Stimulated activated CD4-positive, alpha-beta T cell treated with anti-CD3 and anti-CD28 coated beads, Interleukin-12 subunit alpha, Interleukin-12 subunit beta, amount 100 ng/mL, for 48 hours (primary cell): ENCODE data around the gene AVEN.

Source experiments
- DNase-seq, 3 donors: peaks; one replicate each; pipeline ENCODE4 v3.0.0-alpha.2; 2020; ENCODE audit warnings: low read depth in 2 of 3, low spot score in 1 of 3

Gene AVEN

DNA sequence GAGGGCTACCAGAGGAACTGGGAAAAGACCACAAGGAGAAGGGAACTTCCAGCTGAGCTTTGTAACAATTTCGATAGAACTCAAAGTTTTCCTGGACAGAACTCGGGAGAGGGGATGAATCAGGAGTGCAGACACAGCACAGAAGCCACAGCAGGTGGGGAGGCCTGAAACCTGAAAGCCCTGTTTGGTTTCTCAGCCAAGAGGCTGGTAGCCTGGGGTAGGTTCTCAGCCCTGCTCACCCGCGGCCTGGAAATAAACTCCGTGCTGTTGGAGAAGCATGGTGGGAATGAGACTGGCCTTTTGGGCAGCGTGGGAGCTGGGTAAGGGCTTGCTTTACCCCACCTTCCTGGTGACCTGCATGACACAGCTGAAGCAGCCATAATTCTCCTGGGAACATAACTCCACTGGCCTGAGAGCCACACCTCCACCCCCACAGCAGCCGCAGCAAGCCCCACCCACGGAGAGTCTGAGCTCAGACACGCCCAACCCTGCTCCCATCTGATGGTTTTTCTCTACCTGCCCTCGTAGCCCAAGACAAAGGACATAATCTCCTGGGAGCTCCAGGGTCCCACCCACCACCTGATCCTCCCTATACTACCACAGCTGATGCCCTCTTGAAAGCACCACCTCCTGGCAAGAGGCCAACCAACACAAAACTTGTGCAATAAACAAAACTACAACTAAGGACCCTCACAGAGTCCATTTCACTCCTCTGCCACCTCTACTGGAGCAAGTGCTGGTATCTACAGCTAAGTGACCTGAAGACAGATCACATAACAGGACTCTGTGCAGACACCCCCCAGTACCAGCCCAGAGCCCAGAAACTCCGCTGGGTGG lies 123.2 kb downstream of the AVEN start:
- no peak for DNase-seq

- DNase-seq: no peak
Observed at GRCh38 chr15:33913459-33913858, 125.5 kb downstream of the AVEN start.

DNA sequence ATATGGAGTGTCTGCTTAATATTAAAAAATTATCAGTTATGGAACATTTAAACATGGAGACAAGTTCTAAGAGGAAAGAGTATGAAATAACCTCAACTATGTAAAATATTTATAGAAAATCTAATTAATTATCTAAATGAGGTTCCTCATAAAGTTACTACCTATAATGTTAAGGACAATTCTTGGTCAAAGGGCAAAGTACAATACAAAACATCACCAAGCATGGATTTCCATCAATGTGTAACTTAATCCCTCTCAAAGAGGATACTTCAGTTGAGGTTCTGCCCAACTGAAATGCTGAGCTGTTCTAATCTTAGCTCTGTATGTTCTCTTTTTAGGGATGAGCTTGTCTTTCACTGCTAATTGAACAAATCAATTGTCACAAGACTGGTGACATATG lies 126.7 kb downstream of the AVEN start:
- no peak for DNase-seq

DNA sequence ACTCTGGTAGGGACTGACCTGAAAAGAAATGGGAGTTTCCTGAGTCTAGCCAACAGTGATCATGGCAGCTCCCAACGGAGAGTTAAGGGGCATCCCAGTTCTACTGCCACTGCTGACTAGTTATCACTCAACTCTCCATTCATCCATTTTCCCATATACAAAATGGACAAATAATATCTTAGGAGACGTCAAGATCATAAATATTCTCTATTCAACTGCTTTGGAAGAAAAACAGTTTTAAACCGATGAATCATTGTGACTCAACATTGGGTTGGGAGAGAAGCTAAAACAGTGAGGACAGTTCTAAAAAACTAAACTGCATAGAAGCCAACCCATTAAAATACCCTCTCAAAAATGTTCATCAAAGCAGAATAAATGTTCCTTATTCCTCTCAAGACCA lies 128.3 kb downstream of the AVEN start:
- no peak for DNase-seq

- DNase-seq: no peak
Observed at GRCh38 chr15:33908406-33908805, 130.6 kb downstream of the AVEN start.

- DNase-seq: no peak
Observed at GRCh38 chr15:33907326-33907725, 131.7 kb downstream of the AVEN start.

DNA sequence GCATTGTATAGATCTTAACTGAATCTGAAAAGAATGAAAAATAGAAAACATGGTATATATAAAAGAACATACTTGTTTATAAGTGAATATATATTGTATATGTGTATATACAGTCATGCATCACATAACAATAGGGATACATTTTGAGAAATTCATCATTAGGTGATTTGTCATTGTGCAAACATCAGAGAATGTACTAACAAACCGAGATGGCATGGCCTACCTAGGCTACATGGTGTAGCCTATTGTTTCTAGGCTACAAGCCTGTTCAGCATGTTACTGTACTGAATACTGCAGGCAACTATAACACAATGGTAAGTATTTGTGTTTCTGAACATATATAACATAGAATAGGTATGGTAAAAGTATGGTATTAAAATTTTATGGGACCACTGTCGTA lies 135.3 kb downstream of the AVEN start:
- no peak for DNase-seq

DNA sequence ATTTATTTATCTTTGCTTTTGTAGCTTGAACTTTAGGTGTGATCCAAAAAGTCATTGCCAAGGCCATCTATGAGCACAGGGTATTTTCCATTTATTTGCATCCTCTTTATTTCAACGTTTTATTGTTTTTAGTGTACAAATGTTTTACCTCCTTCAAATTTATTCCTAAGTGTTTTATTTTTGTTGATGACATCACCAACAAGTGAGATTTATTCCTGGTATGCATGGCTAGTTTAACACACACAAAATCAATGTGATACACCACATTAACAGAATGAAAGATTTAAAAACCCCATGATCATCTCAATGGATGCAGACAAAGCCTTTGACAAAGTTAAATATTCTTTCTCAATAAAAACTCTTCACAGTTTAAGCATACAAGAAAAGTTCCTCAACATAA lies 137.0 kb downstream of the AVEN start:
- DNase-seq: no peak

GRCh38 chr15:33894193-33894592 lies 144.8 kb downstream of the AVEN start:
- DNase-seq: no peak

DNA sequence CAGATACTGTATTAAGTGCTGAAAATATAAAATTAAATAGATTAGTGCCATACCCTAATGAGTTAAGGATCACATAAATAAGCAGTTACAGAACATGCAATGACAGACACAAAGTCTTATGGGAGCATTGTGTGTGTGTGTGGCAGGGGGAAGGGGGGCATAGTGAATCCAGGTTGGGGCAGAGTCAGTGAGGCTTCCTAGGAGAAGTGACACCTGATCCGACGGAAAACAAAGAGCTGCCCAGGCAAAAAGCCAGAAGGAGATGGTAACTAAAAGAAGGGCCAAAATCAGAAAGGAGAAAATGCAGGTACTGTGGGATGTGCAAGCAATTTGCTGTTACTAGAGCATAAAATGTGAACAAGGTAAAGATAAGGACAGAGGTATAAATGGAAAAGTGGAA lies 150.8 kb downstream of the AVEN start:
- no peak for DNase-seq

- DNase-seq: no peak
Observed at GRCh38 chr15:33882921-33883320, 156.1 kb downstream of the AVEN start.

DNA sequence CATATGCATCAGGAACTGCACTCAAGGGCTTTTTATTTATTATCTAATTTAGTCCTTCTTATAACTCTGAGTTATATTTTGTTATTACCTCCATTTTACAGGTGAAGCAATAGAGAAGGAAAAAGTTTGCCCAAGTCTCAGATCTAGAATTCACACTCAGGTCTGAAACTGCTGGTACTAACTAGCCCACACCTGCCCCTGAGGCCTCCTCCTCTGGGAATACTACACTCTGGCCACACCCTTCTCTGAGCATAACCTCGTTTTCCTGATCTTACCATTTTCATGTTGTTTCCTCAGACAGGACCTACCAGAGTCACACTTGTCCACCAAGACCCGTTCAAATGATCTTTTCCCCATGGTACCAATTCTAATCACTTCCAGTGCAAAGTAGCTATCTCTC lies 164.8 kb downstream of the AVEN start:
- DNase-seq: no peak

GRCh38 chr15:33872416-33873106 lies 166.4 kb downstream of the AVEN start:
- no peak for DNase-seq

DNA sequence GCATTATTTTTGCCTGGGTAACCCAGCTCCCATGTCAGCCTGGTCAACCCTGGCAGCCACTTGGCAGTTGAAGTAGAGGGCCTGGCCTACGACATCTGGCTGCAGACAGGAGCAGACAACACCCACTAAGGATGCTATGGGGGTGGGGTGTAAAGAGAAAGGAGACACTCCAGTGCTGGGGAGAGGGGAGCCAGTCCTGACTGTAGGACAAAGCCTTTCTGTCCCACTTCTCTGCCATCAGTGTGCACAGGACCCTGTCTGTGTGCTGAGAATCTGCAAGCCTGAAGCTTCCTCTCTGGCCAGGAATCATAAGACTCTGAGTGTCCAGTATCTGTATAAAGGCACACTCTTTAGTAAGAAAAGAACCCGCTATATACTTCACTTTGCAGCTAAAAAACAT lies 167.0 kb downstream of the AVEN start:
- DNase-seq: no peak

DNA sequence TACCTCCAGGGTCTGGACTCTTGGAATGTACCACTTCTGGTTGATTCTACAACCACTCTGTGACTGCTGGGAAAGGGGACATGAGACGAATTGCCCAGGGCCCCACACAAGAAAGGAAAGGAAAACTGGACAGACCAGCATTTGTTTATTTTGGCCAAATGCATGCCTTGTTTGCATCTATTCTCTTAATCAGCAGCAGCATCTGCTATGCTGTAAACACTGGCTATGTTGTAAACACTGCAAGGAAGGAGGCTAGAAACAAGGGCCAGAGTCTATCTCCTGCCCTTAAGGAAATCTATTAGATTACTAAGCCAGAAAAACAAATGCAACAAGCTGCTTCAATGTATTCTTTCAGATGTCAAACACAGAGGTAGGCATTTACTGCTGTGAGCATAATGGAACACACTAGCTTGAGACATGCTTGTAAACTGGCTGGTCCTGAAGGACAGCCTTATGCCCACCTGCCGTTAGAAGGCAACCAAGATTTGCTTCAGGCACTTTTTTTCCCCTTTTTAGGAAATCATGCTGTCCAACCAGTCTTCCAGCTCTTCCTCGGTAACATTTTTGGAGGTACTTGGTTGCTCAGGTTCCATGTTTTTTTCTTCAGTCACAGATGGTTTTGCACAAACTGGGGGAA lies 172.8 kb downstream of the AVEN start:
- DNase-seq: no peak

DNA sequence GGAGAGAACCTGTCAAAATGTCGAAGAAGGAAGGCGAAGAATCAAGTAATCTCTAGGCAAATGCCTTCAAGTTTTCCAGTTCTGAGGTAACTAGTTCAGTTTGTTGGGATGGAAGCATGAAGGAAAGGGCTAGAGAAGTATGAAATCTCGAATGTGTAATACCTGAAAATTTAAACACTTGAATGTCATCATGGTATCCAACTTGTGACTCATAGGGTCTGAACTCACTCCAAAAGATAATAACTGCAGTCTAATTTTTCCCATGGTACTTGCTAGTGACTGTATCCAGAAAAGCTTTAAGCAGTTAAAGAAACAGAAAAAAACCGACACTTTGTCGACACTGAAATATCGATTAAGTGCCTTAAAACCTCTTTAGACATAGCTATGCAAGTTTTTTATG lies 173.6 kb downstream of the AVEN start:
- DNase-seq: no peak

GRCh38 chr15:33864360-33865075 lies 174.5 kb downstream of the AVEN start:
- DNase-seq: no peak

DNA sequence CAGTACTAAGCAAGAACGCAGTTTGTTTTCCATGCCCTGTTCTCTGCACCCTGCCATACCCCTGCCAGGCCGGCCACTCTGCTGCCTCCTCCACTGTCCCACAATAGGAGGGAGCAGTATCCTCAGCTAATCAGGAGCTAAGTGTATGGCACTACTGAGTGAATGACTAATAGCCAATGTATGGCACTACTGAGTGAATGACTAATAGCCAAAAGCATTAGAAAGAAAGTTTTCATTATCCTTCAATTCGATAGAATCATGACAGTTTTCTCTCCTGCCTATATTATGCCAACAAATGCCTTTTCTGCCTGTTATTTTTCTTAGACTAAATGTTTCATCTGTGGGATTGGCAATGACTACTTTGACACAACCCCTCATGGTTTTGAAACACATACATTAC lies 178.2 kb downstream of the AVEN start:
- DNase-seq: no peak

DNA sequence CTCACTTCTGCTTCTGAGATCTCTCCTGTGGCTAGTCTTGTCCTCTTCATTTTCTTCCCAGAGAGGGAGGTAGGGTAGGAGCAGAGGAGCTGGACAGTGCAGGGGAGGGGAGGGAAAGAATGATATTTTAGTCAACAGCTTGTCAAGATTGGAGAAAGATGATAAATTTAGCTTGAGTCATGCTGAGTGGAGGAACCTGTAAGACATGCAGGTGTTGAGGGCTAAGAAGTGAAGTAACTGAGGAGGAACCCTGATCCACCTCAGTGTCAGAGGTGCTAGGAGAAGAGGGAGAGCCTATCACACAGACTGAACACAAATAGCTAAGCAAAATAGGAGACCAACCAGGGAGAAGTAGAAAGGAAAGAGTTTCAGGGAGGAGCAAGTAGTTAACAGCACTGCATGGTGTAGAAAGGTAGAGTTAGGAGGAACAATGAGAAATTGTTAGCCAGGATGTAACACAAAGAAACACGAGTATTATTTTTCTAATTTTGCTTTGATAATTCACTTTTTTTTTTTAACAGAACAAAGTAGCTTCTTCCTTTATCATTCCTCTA lies 178.9 kb downstream of the AVEN start:
- DNase-seq: no peak

DNA sequence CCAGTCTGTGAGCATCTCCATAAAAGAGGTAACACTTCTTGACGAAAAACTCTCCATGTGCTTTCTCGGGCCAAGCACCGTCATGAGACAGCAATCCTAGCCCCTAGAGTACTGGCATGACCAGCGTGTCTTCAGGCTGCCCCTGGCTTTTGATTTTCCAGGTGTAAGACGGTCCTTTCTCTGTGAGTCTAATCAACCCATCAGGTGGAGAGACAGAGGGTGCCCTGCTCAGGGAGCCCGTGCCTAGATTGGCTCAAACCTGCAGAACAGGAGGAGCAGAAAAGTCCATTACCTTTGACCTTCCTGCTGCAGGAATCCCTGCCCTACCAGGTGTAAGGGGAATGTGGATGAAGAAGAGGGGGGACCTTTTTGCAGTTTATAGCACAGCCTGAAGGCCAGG lies 180.2 kb downstream of the AVEN start:
- DNase-seq: no peak

GRCh38 chr15:33857726-33858125 lies 181.3 kb downstream of the AVEN start:
- DNase-seq: no peak
